GM23338 (cell line): ENCODE data around the gene MAD1L1. TPM values are rescaled to one million over a fixed set of nuclear protein-coding genes. Genes with fewer than 3 reads are reported as not detected.

Experiments
- ATAC-seq: fragments of 200-7000 bp; cut with Tn5 transposase; 3 replicates; pipeline ENCODE4 v1.9.1; 2020
- DNase-seq: peaks from one replicate; pipeline ENCODE4 v3.0.0-alpha.2; 2015; ENCODE audit warnings: low spot score
- H2AFZ ChIP-seq: fragments of 200-600 bp; sonication (generic); 2 replicates; pipeline ENCODE4 v1.8.0; 2016; ENCODE audit warnings: antibody characterized with exemption, mild to moderate bottlenecking, moderate library complexity
- H3F3A ChIP-seq: fragments of 200-600 bp; sonication (generic); replicated peaks from 2 replicates; pipeline ENCODE4 v1.8.0; 2017; ENCODE audit warnings: antibody characterized with exemption, mixed run types, low read depth
- H3K27ac ChIP-seq: fragments of 200-600 bp; sonication (generic); 2 replicates; pipeline ENCODE4 v1.6.1; 2016; ENCODE audit warnings: low read depth
- H3K27me3 ChIP-seq: fragments of 200-600 bp; sonication (generic); 2 replicates; pipeline ENCODE4 v1.8.0; 2016; ENCODE audit warnings: mild to moderate bottlenecking, mixed run types, moderate library complexity; ENCODE audit not compliant: insufficient read depth
- H3K36me3 ChIP-seq: fragments of 200-600 bp; sonication (generic); 2 replicates; pipeline ENCODE4 v1.8.0; 2016; ENCODE audit warnings: mild to moderate bottlenecking; ENCODE audit not compliant: insufficient read depth
- H3K4me1 ChIP-seq: fragments of 200-600 bp; sonication (generic); 2 replicates; pipeline ENCODE4 v1.8.0; 2016; ENCODE audit warnings: mild to moderate bottlenecking, moderate library complexity; ENCODE audit not compliant: insufficient read depth
- H3K4me2 ChIP-seq: fragments of 200-600 bp; sonication (generic); 2 replicates; pipeline ENCODE4 v1.7.1; 2017; ENCODE audit warnings: mixed run types
- H3K4me3 ChIP-seq: fragments of 200-600 bp; sonication (generic); 2 replicates; pipeline ENCODE4 v1.6.1; 2016; ENCODE audit warnings: mixed run types
- H3K79me2 ChIP-seq: fragments of 200-600 bp; sonication (generic); replicated peaks from 2 replicates; pipeline ENCODE4 v1.8.0; 2017; ENCODE audit warnings: mild to moderate bottlenecking; ENCODE audit not compliant: insufficient read depth
- H3K9me2 ChIP-seq: fragments of 200-600 bp; sonication (generic); 2 replicates; pipeline ENCODE4 v1.8.0; 2017; ENCODE audit not compliant: insufficient read depth
- H4K20me1 ChIP-seq: fragments of 200-600 bp; sonication (generic); replicated peaks from 2 replicates; pipeline ENCODE4 v1.8.0; 2017; ENCODE audit warnings: mild to moderate bottlenecking; ENCODE audit not compliant: insufficient read depth
- H3K27ac Mint-ChIP-seq: 2 replicates; pipeline ENCODE4 v1.8.0; 2020; ENCODE audit warnings: inconsistent platforms, mild to moderate bottlenecking, moderate library complexity, mixed read lengths
- H3K27me3 Mint-ChIP-seq: 3 replicates; pipeline ENCODE4 v1.8.0; 2022; ENCODE audit warnings: low read depth, mild to moderate bottlenecking, moderate library complexity, mixed read lengths, inconsistent platforms; ENCODE audit not compliant: insufficient read depth, poor library complexity
- H3K36me3 Mint-ChIP-seq: 3 replicates; pipeline ENCODE4 v1.8.0; 2021; ENCODE audit warnings: low read depth, mild to moderate bottlenecking, inconsistent platforms, moderate library complexity, mixed read lengths
- H3K4me1 Mint-ChIP-seq: 3 replicates; pipeline ENCODE4 v1.8.0; 2020; ENCODE audit warnings: mild to moderate bottlenecking, inconsistent platforms, mixed read lengths
- H3K4me3 Mint-ChIP-seq: 3 replicates; pipeline ENCODE4 v1.8.0; 2021; ENCODE audit warnings: moderate library complexity, mild to moderate bottlenecking, inconsistent platforms, mixed read lengths
- H3K9me3 Mint-ChIP-seq: 3 replicates; pipeline ENCODE4 v1.8.0; 2020; ENCODE audit warnings: moderate library complexity, mild to moderate bottlenecking, inconsistent platforms, mixed read lengths
- CREB1 ChIP-seq: fragments of 250-450 bp; sonication (Bioruptor Pico); IDR thresholded peaks from 2 replicates; pipeline ENCODE4 v1.5.0; 2020; ENCODE audit warnings: low read depth, mild to moderate bottlenecking, moderate library complexity
- CTCF ChIP-seq, 2 experiments: fragments of 200-600 bp in 1 of 2; sonication (generic) in 1 of 2; conservative IDR thresholded peaks; 2 replicates each; pipeline versions ENCODE4 v1.5.1 to v1.6.1; 2016 to 2017; ENCODE audit warnings: antibody characterized with exemption in 2 of 2, low read depth in 2 of 2, mild to moderate bottlenecking in 2 of 2, moderate library complexity in 1 of 2
- ETS1 ChIP-seq: IDR thresholded peaks from 2 replicates; pipeline ENCODE4 v1.6.1; 2016; ENCODE audit warnings: antibody characterized with exemption
- EZH2 ChIP-seq: fragments of 200-600 bp; sonication (generic); IDR thresholded peaks from one replicate; pipeline ENCODE4 v1.8.0; 2017; ENCODE audit warnings: antibody characterized with exemption, mild to moderate bottlenecking, low read depth; ENCODE audit not compliant: unreplicated experiment
- EZH2phosphoT487 ChIP-seq: fragments of 200-600 bp; sonication (generic); IDR thresholded peaks from one replicate; pipeline ENCODE4 v1.8.1; 2018; ENCODE audit warnings: antibody characterized with exemption; ENCODE audit not compliant: unreplicated experiment
- JUNB ChIP-seq: IDR thresholded peaks from one replicate; pipeline ENCODE4 v1.6.1; 2016; ENCODE audit warnings: antibody characterized with exemption; ENCODE audit not compliant: unreplicated experiment
- NANOG ChIP-seq: IDR thresholded peaks from 2 replicates; pipeline ENCODE4 v1.6.1; 2016; ENCODE audit warnings: antibody characterized with exemption, borderline replicate concordance
- POLR2AphosphoS5 ChIP-seq: IDR thresholded peaks from 2 replicates; pipeline ENCODE4 v1.6.1; 2016; ENCODE audit warnings: antibody characterized with exemption, low read depth
- REST ChIP-seq: IDR thresholded peaks from one replicate; pipeline ENCODE4 v1.6.1; 2018; ENCODE audit warnings: antibody characterized with exemption; ENCODE audit not compliant: unreplicated experiment
- STAT1 ChIP-seq: IDR thresholded peaks from one replicate; pipeline ENCODE4 v1.6.1; 2016; ENCODE audit warnings: antibody characterized with exemption; ENCODE audit not compliant: unreplicated experiment
- ZNF114 ChIP-seq: fragments of 250-450 bp; sonication (Bioruptor Pico); IDR thresholded peaks from 2 replicates; pipeline ENCODE4 v1.5.0; 2020; ENCODE audit warnings: mild to moderate bottlenecking, moderate library complexity
- ZNF331 ChIP-seq: fragments of 250-450 bp; sonication (Bioruptor Pico); IDR thresholded peaks from 2 replicates; pipeline ENCODE4 v1.5.0; 2020; ENCODE audit warnings: low read depth, mild to moderate bottlenecking, moderate library complexity
- polyA plus RNA-seq: library from polyadenylated mRNA; unstranded; fragments of >200 nt; fragmentation: Nextera tagmentation; extraction: Ambion mirVana; gene quantifications from 2 replicates; pipeline ENCODE4 v1.2.1, GENCODE V29; 2016
- total RNA-seq: library from RNA; depleted of rRNA; stranded (reverse); fragments of >200 nt; shearing (Covaris generic); gene quantifications from 2 replicates; pipeline ENCODE4 v1.2.3, GENCODE V29; 2014
- TF ChIP-seq, protein P1 (sequence below): fragments of 250-450 bp; sonication (Bioruptor Pico); IDR thresholded peaks from 2 replicates; pipeline ENCODE4 v1.5.0; 2020; ENCODE audit warnings: mild to moderate bottlenecking, moderate library complexity

Gene MAD1L1
- total and polyA plus RNA-seq, 2 experiments from 2014 or later: 40.3 to 59.3 TPM

DNA sequence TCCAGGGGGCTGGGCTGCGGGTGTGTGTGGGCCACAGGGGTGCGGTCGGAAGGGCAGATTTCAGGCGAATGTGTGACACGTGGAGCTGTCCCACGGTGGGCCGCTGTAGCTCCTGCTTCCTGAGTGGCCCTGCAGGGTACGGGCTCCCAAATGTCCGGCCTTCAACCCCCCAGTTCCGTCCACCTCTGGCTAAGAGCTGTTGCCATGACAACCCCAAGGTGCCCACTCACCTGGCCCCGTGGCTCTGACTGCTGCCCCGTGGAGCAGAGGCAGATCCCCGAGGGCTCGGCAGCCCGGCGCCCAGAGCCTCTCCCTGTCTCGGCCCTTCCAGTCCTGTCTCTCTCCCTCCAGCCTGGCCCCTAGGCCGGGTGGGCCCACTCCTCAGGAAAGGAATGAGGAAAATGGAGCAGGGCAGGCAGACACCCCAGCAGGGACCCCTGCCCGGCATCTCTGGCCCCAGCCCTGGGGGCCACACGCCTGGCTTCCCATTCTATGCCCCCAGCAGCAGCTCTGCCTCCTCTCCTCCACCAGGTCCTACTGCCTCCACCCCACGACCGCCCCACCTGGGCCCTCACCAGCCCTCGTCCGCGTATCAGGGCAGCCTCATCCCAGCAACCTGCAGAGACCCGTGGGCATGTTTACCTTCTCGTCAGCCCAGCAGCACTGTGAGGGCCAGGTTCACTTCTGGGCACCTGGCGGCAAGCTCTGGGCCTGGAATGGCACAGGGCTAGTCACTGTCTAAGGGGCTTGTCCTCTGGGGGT lies 347.1 kb downstream of the MAD1L1 start:
- DNase-seq (no peak), ATAC-seq (no peak)
- no peaks in the 10 kb centered on the region for H3K4me1 ChIP-seq
- H2AFZ ChIP-seq: no peak overlapping the region
- H3K79me2 ChIP-seq: no peaks in the 10 kb centered on the region
- peaks cover 34% of the 10 kb centered on the region for H3K36me3 Mint-ChIP-seq
- no peak overlapping the region for H3K4me3 ChIP-seq
- TF ChIP-seq EZH2: no peak
- no peak for TF ChIP-seq ZNF331 (CRISPR knock-in tag)
- TF ChIP-seq ETS1: no peak
- no peak for TF ChIP-seq CTCF (conservative IDR thresholded peaks at IDR 0.05; ENCODE audit: low read depth in 2 of 2)
- TF ChIP-seq CREB1 (CRISPR knock-in tag): no peak
- TF ChIP-seq NANOG: no peak
- TF ChIP-seq ZNF114 (CRISPR knock-in tag): no peak
- TF ChIP-seq EZH2phosphoT487: no peak
- TF ChIP-seq JUNB: no peak
- TF ChIP-seq, protein P1, sequence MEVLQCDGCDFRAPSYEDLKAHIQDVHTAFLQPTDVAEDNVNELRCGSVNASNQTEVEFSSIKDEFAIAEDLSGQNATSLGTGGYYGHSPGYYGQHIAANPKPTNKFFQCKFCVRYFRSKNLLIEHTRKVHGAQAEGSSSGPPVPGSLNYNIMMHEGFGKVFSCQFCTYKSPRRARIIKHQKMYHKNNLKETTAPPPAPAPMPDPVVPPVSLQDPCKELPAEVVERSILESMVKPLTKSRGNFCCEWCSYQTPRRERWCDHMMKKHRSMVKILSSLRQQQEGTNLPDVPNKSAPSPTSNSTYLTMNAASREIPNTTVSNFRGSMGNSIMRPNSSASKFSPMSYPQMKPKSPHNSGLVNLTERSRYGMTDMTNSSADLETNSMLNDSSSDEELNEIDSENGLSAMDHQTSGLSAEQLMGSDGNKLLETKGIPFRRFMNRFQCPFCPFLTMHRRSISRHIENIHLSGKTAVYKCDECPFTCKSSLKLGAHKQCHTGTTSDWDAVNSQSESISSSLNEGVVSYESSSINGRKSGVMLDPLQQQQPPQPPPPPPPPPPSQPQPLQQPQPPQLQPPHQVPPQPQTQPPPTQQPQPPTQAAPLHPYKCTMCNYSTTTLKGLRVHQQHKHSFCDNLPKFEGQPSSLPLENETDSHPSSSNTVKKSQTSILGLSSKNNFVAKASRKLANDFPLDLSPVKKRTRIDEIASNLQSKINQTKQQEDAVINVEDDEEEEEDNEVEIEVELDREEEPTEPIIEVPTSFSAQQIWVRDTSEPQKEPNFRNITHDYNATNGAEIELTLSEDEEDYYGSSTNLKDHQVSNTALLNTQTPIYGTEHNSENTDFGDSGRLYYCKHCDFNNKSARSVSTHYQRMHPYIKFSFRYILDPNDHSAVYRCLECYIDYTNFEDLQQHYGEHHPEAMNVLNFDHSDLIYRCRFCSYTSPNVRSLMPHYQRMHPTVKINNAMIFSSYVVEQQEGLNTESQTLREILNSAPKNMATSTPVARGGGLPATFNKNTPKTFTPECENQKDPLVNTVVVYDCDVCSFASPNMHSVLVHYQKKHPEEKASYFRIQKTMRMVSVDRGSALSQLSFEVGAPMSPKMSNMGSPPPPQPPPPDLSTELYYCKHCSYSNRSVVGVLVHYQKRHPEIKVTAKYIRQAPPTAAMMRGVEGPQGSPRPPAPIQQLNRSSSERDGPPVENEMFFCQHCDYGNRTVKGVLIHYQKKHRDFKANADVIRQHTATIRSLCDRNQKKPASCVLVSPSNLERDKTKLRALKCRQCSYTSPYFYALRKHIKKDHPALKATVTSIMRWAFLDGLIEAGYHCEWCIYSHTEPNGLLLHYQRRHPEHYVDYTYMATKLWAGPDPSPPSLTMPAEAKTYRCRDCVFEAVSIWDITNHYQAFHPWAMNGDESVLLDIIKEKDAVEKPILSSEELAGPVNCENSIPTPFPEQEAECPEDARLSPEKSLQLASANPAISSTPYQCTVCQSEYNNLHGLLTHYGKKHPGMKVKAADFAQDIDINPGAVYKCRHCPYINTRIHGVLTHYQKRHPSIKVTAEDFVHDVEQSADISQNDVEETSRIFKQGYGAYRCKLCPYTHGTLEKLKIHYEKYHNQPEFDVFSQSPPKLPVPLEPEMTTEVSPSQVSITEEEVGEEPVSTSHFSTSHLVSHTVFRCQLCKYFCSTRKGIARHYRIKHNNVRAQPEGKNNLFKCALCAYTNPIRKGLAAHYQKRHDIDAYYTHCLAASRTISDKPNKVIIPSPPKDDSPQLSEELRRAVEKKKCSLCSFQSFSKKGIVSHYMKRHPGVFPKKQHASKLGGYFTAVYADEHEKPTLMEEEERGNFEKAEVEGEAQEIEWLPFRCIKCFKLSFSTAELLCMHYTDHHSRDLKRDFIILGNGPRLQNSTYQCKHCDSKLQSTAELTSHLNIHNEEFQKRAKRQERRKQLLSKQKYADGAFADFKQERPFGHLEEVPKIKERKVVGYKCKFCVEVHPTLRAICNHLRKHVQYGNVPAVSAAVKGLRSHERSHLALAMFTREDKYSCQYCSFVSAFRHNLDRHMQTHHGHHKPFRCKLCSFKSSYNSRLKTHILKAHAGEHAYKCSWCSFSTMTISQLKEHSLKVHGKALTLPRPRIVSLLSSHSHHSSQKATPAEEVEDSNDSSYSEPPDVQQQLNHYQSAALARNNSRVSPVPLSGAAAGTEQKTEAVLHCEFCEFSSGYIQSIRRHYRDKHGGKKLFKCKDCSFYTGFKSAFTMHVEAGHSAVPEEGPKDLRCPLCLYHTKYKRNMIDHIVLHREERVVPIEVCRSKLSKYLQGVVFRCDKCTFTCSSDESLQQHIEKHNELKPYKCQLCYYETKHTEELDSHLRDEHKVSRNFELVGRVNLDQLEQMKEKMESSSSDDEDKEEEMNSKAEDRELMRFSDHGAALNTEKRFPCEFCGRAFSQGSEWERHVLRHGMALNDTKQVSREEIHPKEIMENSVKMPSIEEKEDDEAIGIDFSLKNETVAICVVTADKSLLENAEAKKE: no peak
- TF ChIP-seq STAT1: no peak
- no peak for TF ChIP-seq POLR2AphosphoS5
- no peak for TF ChIP-seq REST
- H3K4me1 Mint-ChIP-seq: peaks cover 3% of the 10 kb centered on the region
- peaks cover 18% of the 10 kb centered on the region for H3F3A ChIP-seq
- H3K36me3 ChIP-seq: no peaks in the 10 kb centered on the region
- H4K20me1 ChIP-seq: no peaks in the 10 kb centered on the region
- H3K4me3 Mint-ChIP-seq: no peak overlapping the region
- H3K27me3 Mint-ChIP-seq: peaks cover 15% of the 10 kb centered on the region
- no peak overlapping the region for H3K27ac Mint-ChIP-seq
- H3K9me3 Mint-ChIP-seq: peaks cover 20% of the 10 kb centered on the region
- H3K9me2 ChIP-seq: no peaks in the 10 kb centered on the region
- no peak overlapping the region for H3K4me2 ChIP-seq
- H3K27ac ChIP-seq: no peak overlapping the region
- H3K27me3 ChIP-seq: no peaks in the 10 kb centered on the region
